Measurements from ENCODE around the gene CYBA. TPM values are rescaled to one million over a fixed set of nuclear protein-coding genes. Genes with fewer than 3 reads are reported as not detected.

The CYBA gene
- total and polyA plus RNA-seq, 2 of the 4 experiments (the other 2 are of a cell fraction), result 65.6 to 169 TPM

GRCh38 chr16:88645455-88645854 is 5.4 kb downstream of the CYBA start:
- Histone ChIP-seq H4K8ac (ENCODE audit: low read depth in 2 of 2, low read length in 2 of 2) (no peak overlapping the region), H4K5ac (ENCODE audit: low read depth, low read length) (no peak overlapping the region), H3K9ac (ENCODE audit: low read depth, low read length) (no peak overlapping the region), H2BK20ac (ENCODE audit: low read depth, low read length) (no peak overlapping the region), H3K14ac (replicated peaks; ENCODE audit: low read depth, low read length) (no peak overlapping the region), H3K27me3 (ENCODE audit: control insufficient read depth, insufficient read depth, low read length) (peaks cover under 1% of the 10 kb centered on the region), H3K27ac (ENCODE audit: insufficient read depth, low read length) (no peak overlapping the region), H3K18ac (ENCODE audit: low read depth, low read length) (no peak overlapping the region), H3K36me3 (ENCODE audit: control insufficient read depth, insufficient read depth, low read length) (peaks cover 3% of the 10 kb centered on the region), H3K9me3 (ENCODE audit: control insufficient read depth, insufficient read depth, low read length) (no peaks in the 10 kb centered on the region), H3K9me1 (ENCODE audit: insufficient read depth, low read length) (no peaks in the 10 kb centered on the region), H2BK120ac (ENCODE audit: low read depth, low read length) (no peak overlapping the region), H2BK15ac (ENCODE audit: low read depth, low read length) (no peak overlapping the region), H4K20me1 (ENCODE audit: insufficient read depth, low read length) (peaks cover 6% of the 10 kb centered on the region), H3K4ac (ENCODE audit: low read depth, low read length) (no peak overlapping the region), H2AK9ac (replicated peaks; ENCODE audit: low read depth, low read length, poor library complexity) (no peak overlapping the region), H3K56ac (ENCODE audit: extremely low read depth, insufficient read depth, low read length) (no peak overlapping the region), H2AFZ (replicated peaks; ENCODE audit: low read length, poor library complexity) (no peak overlapping the region), H3K4me2 (ENCODE audit: low read depth, low read length) (no peak overlapping the region), H2AK5ac (ENCODE audit: low read depth, low read length) (no peak overlapping the region), H3K4me3 (ENCODE audit: insufficient read depth, low read depth, low read length) (no peak overlapping the region), H3K79me1 (ENCODE audit: low read depth in 1 of 2, low read length in 2 of 2) (peaks cover 0 to 15% of the 10 kb centered on the region in 2 experiments; a peak in 1 of 4 replicates), H4K91ac (ENCODE audit: insufficient read depth, low read depth, low read length) (no peak overlapping the region), H3K23ac (ENCODE audit: low read depth, low read length) (no peak overlapping the region), H3K4me1 (ENCODE audit: control insufficient read depth, insufficient read depth, low read length) (no peaks in the 10 kb centered on the region), H2BK5ac (ENCODE audit: low read depth, low read length, poor library complexity, severe bottlenecking) (no peak overlapping the region)
- in situ Hi-C loops (cut with MboI; ENCODE audit: low sequenced_read_pairs) (no loop called here), intact Hi-C loops (cut with micrococcal nuclease) (no loop called here), dilution Hi-C loops (cut with HindIII; ENCODE audit: low sequenced_read_pairs, unreplicated experiment) (no loop called here)
- ChIA-PET POLR2A (ENCODE audit: unreplicated experiment) (no interaction called here), CTCF (no interaction called here)
- 92% methylated on average over 11 of the region's 16 CpGs; no CpG with 5 or more reads in 1 of the 2 experiments for WGBS, 2 experiments (ENCODE audit: extremely low coverage in 2 of 2, insufficient read length in 1 of 2)
- BruUV-seq (replicated peaks), result no TSS peak
- TF ChIP-seq POLR2A (IDR thresholded peaks at IDR 0.05; ENCODE audit: low read depth, low read length) (no peak), CHD1 (IDR thresholded peaks at IDR 0.05; ENCODE audit: low read depth, low read length) (no peak), RCOR1 (IDR thresholded peaks at IDR 0.05; ENCODE audit: insufficient replicate concordance, low read length) (no peak), FOS (IDR thresholded peaks at IDR 0.05; ENCODE audit: low read depth, low read length) (no peak), MAFK (IDR thresholded peaks at IDR 0.05; ENCODE audit: low read depth, low read length) (no peak), CEBPB (IDR thresholded peaks at IDR 0.05; ENCODE audit: low read depth, low read length) (no peak), MAZ (IDR thresholded peaks at IDR 0.05; ENCODE audit: borderline replicate concordance, low read depth, low read length) (no peak), ELK1 (IDR thresholded peaks at IDR 0.05; ENCODE audit: borderline replicate concordance, low read depth, low read length) (no peak), NFE2L2 (IDR thresholded peaks at IDR 0.05; ENCODE audit: low read depth, low read length) (no peak)
- TF ChIP-seq, protein P1, sequence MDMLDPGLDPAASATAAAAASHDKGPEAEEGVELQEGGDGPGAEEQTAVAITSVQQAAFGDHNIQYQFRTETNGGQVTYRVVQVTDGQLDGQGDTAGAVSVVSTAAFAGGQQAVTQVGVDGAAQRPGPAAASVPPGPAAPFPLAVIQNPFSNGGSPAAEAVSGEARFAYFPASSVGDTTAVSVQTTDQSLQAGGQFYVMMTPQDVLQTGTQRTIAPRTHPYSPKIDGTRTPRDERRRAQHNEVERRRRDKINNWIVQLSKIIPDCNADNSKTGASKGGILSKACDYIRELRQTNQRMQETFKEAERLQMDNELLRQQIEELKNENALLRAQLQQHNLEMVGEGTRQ (IDR thresholded peaks at IDR 0.05; ENCODE audit: low read depth, low read length), result no peak
- ATAC-seq (ENCODE audit: low read depth) (no peak), DNase-seq (no peak)

Data from IMR-90 (cell line).